Femur (tissue), 1 donor: ENCODE measurements around the gene ARHGAP45.

Experiments
- DNase-seq: peaks from one replicate; pipeline ENCODE4 v3.0.0-alpha.2; 2017

ARHGAP45 gene

DNA sequence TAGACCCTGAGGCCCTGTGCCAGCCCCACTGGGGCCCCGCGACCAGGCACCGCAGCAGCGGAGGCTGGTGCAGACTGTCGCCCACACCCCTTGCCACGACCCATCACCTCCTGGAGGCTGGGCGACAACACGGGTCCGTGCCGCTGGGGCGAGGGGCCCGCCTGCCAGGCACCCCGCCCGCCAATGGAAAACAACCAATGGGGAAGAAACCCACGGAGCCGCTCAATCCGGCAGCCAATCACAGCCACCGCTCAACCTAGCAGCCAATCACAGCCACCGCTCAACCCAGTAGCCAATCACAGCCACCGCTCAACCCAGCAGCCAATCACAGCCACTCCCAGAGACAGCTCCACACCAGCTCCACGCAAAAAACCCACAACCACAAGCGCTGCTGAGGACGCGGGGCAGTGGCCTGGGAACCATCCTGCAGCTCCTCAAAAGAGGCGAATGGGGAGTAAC is 66.5 kb downstream of the ARHGAP45 start:
- no peak for DNase-seq

DNA sequence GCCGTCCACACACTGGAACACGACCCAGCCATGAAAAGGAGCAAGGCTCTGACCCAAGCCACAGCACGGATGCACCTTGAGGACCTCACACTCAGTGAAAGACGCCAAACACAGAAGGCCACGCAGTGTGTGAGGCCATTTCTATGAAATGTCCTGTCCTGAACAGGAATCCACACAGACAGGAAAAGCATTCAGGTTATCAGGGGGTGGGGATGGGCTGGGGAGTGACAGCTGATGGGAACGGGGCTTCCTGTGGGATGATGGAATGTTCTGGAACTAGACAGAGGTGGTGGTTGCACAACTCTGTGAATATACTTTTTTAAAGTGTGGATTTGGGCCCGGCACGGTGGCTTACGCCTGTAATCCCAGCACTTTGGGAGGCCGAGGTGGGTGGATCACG is 67.5 kb downstream of the ARHGAP45 start:
- DNase-seq, result no peak

DNA sequence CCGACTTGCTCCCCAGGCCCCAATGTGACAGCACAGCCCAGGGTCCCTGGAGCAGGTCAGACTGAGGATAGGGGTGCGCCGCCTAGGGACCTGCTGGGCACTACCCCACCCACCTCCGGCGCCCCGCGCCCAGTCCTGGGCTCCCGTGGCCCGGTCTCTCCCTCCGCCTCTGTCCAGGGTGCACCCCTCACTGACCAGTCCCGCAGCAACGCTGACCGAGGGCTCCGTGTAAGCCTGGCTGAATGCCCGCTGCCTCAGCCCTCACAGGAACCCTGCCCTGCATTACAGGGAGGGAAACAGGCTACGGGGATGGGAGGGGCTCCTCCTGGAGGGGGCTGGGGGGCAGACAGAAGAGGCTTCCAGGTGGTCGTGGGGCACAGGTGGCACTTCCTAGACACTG is 68.5 kb downstream of the ARHGAP45 start:
- no peak for DNase-seq

DNA sequence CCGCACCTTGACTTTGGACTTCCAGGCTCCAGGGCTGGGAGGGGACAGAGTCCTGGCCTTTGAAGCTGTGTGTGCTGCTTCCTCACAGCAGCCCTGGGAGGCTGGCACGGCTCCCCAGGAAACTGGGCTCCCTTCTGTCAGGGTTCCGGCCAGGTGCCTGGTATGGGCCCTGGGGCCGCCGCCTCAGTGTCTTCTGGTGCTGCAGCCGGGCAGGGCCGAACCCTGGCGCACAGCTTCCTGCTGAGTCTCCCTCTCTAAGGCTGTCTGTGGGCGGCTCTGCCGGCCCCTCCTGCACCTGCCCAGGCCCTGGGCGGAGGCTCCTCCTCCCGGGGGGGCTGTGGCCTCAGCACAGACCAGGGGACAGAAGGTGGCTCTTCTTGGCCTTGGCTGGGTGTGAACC is 69.2 kb downstream of the ARHGAP45 start:
- DNase-seq, result no peak
